Measurements from ENCODE around the gene POGZ. TPM values are rescaled to one million over a fixed set of nuclear protein-coding genes. Genes with fewer than 3 reads are reported as not detected.

POGZ gene
- polyA plus RNA-seq, 2 of the 4 experiments (the other 2 are of a cell fraction), result 20.8 to 44.1 TPM

- FAIRE-seq (no peak), DNase-seq (ENCODE audit: low read depth in 1 of 2, low spot score in 1 of 2) (no peak), ATAC-seq (peak in 1 of 2 experiments; percentile 21; a peak in 1 of 6 replicates)
- CTCF ChIA-PET, result interaction anchor here (0.7 to 14.4 kb wide), 4 partner anchors 16 to 509 kb away, joined by 3 to 108 read pairs (median 4); no protein-coding TSS in a partner anchor
- Histone ChIP-seq H3K4me1 (no peaks in the 10 kb centered on the region), H3K27ac (no peak overlapping the region), H3K4me3 (no peak overlapping the region), H3K9me3 (peaks cover 9% of the 10 kb centered on the region), H3K4me2 (no peak overlapping the region)
- TF ChIP-seq FOXS1 (CRISPR knock-in tag; IDR thresholded peaks at IDR 0.05), result no peak
- no peak for TF ChIP-seq HEYL (CRISPR knock-in tag; IDR thresholded peaks at IDR 0.05)
- TF ChIP-seq POLR2A (IDR thresholded peaks at IDR 0.05; ENCODE audit: low read length), result no peak
- no peak for TF ChIP-seq NR3C1 (IDR thresholded peaks at IDR 0.05)
- no peak for TF ChIP-seq ELK1 (IDR thresholded peaks at IDR 0.05; ENCODE audit: low read depth, low read length)
- TF ChIP-seq ATOH8 (CRISPR knock-in tag; IDR thresholded peaks at IDR 0.05; ENCODE audit: low read depth), result no peak
- no peak for TF ChIP-seq RARB (CRISPR knock-in tag; IDR thresholded peaks at IDR 0.05)
- no peak for TF ChIP-seq RFX5 (IDR thresholded peaks at IDR 0.05)
- no peak for TF ChIP-seq MAZ (IDR thresholded peaks at IDR 0.05; ENCODE audit: borderline replicate concordance, low read depth, low read length)
- no peak for TF ChIP-seq CTCF (IDR thresholded peaks at IDR 0.05)
- TF ChIP-seq TFCP2L1 (CRISPR knock-in tag; IDR thresholded peaks at IDR 0.05), result no peak
- WGBS (ENCODE audit: missing lambda C conversion rate), result 6% methylated on average over 2 of the region's 2 CpGs
- POLR2A ChIA-PET, result no interaction called here
Measured at GRCh38 chr1:151356696-151357095, 102.6 kb downstream of the POGZ start.

Small RNA genes within 50 kb of the gene (small RNA-seq; reads per million reads assigned to genes)
- gene RNY4P25, result 0 to 0.69 (median 0.29) reads per million in 6 experiments

Other genes starting within 250 kb of the POGZ start
- gene PSMD4, start 204.8 kb downstream of the POGZ start, polyA plus RNA-seq (2011; rRNA removed), result 241 and 265 TPM in 2 replicates
- 207 to 218 TPM (median 210 TPM) in 3 replicates for gene PSMD4, start 204.8 kb downstream of the POGZ start, polyA plus RNA-seq (2017; fragmentation: RNase III; extraction: RNeasy Plus Mini Kit Qiagen cat#74134 plus additional on column Dnase treatment)
- gene ZNF687, start 177.2 kb downstream of the POGZ start, polyA plus RNA-seq (2011; rRNA removed), result 14.0 and 14.3 TPM in 2 replicates
- gene ZNF687, start 177.2 kb downstream of the POGZ start, polyA plus RNA-seq (2017; fragmentation: RNase III; extraction: RNeasy Plus Mini Kit Qiagen cat#74134 plus additional on column Dnase treatment), result 16.3 to 18.4 TPM (median 17.5 TPM) in 3 replicates
- gene PI4KB, start 132.1 kb downstream of the POGZ start, polyA plus RNA-seq (2011; rRNA removed), result 34.4 and 37.7 TPM in 2 replicates
- gene PI4KB, start 132.1 kb downstream of the POGZ start, polyA plus RNA-seq (2017; fragmentation: RNase III; extraction: RNeasy Plus Mini Kit Qiagen cat#74134 plus additional on column Dnase treatment), result 26.3 to 27.6 TPM (median 26.8 TPM) in 3 replicates
- 55.9 and 70.0 TPM in 2 replicates for gene RFX5, start 112.2 kb downstream of the POGZ start, polyA plus RNA-seq (2011; rRNA removed)
- gene RFX5, start 112.2 kb downstream of the POGZ start, polyA plus RNA-seq (2017; fragmentation: RNase III; extraction: RNeasy Plus Mini Kit Qiagen cat#74134 plus additional on column Dnase treatment), result 49.7 to 60.1 TPM (median 59.2 TPM) in 3 replicates
- gene SELENBP1, start 86.8 kb downstream of the POGZ start, polyA plus RNA-seq (2011; rRNA removed), result 28.6 and 35.4 TPM in 2 replicates
- gene SELENBP1, start 86.8 kb downstream of the POGZ start, polyA plus RNA-seq (2017; fragmentation: RNase III; extraction: RNeasy Plus Mini Kit Qiagen cat#74134 plus additional on column Dnase treatment), result 9.0 to 12.8 TPM (median 12.6 TPM) in 3 replicates
- 405 and 431 TPM in 2 replicates for gene PSMB4, start 59.9 kb downstream of the POGZ start, polyA plus RNA-seq (2011; rRNA removed)
- gene PSMB4, start 59.9 kb downstream of the POGZ start, polyA plus RNA-seq (2017; fragmentation: RNase III; extraction: RNeasy Plus Mini Kit Qiagen cat#74134 plus additional on column Dnase treatment), result 366 to 384 TPM (median 383 TPM) in 3 replicates
- gene CGN, start 51.9 kb upstream of the POGZ start, polyA plus RNA-seq (2011; rRNA removed), result 1.8 and 2.1 TPM in 2 replicates
- gene CGN, start 51.9 kb upstream of the POGZ start, polyA plus RNA-seq (2017; fragmentation: RNase III; extraction: RNeasy Plus Mini Kit Qiagen cat#74134 plus additional on column Dnase treatment), result 2.3 to 3.0 TPM (median 2.4 TPM) in 3 replicates
- gene TUFT1, start 80.8 kb upstream of the POGZ start, polyA plus RNA-seq (2011; rRNA removed), result 24.5 and 27.5 TPM in 2 replicates
- 21.1 to 31.1 TPM (median 26.7 TPM) in 3 replicates for gene TUFT1, start 80.8 kb upstream of the POGZ start, polyA plus RNA-seq (2017; fragmentation: RNase III; extraction: RNeasy Plus Mini Kit Qiagen cat#74134 plus additional on column Dnase treatment)
- gene SNX27, start 152.6 kb upstream of the POGZ start, polyA plus RNA-seq (2011; rRNA removed), result 29.1 and 30.5 TPM in 2 replicates
- gene SNX27, start 152.6 kb upstream of the POGZ start, polyA plus RNA-seq (2017; fragmentation: RNase III; extraction: RNeasy Plus Mini Kit Qiagen cat#74134 plus additional on column Dnase treatment), result 11.0 to 13.6 TPM (median 12.8 TPM) in 3 replicates